ENCODE measurements around the gene SLC35C1. TPM values are rescaled to one million over a fixed set of nuclear protein-coding genes. Genes with fewer than 3 reads are reported as not detected.
A peak's percentile ranks its signal among the peaks of the same experiment; 100 is the strongest.
"Not testable (repeated sequence)": the region's sequence is repeated elsewhere in the genome, so short reads cannot be mapped to it uniquely, and the experiment has no call there.

SLC35C1 gene
- total RNA-seq, 2 experiments from 2014 or later: 5.6 to 6.5 TPM

GRCh38 chr11:45816614-45817013 lies 11.7 kb downstream of the SLC35C1 start:
- CTCF ChIA-PET: no interaction called here
- Mint-ChIP-seq H3K27ac (no peak overlapping the region), H3K4me1 (ENCODE audit: low read depth) (no peaks in the 10 kb centered on the region), H3K36me3 (ENCODE audit: low read depth) (no peaks in the 10 kb centered on the region), H3K27me3 (ENCODE audit: low read depth) (no peaks in the 10 kb centered on the region), H3K4me3 (no peak overlapping the region), H3K9me3 (no peaks in the 10 kb centered on the region)
- no peak for DNase-seq
- intact Hi-C loops (cut with micrococcal nuclease): no loop called here

GRCh38 chr11:45817191-45817590 lies 12.2 kb downstream of the SLC35C1 start:
- Mint-ChIP-seq H3K27me3 (ENCODE audit: low read depth) (no peaks in the 10 kb centered on the region), H3K4me3 (no peak overlapping the region), H3K9me3 (no peaks in the 10 kb centered on the region), H3K27ac (no peak overlapping the region), H3K4me1 (ENCODE audit: low read depth) (no peaks in the 10 kb centered on the region), H3K36me3 (ENCODE audit: low read depth) (no peaks in the 10 kb centered on the region)
- DNase-seq: no peak
- intact Hi-C loops (cut with micrococcal nuclease): no loop called here
- CTCF ChIA-PET: no interaction called here

- no peak overlapping the region for H3K4me3 Mint-ChIP-seq
- CTCF ChIA-PET: interaction anchor here (0.9 kb wide), 1 partner anchor 23 kb away, joined by 3 read pairs; no protein-coding TSS in a partner anchor
- no peak overlapping the region for H3K27ac Mint-ChIP-seq
- intact Hi-C loops (cut with micrococcal nuclease): no loop called here
- no peaks in the 10 kb centered on the region for H3K27me3 Mint-ChIP-seq (ENCODE audit: low read depth)
- no peaks in the 10 kb centered on the region for H3K4me1 Mint-ChIP-seq (ENCODE audit: low read depth)
- no peak for DNase-seq
- no peaks in the 10 kb centered on the region for H3K9me3 Mint-ChIP-seq
- H3K36me3 Mint-ChIP-seq (ENCODE audit: low read depth): no peaks in the 10 kb centered on the region
Observed at GRCh38 chr11:45818961-45819605, 14.1 kb downstream of the SLC35C1 start.

DNA sequence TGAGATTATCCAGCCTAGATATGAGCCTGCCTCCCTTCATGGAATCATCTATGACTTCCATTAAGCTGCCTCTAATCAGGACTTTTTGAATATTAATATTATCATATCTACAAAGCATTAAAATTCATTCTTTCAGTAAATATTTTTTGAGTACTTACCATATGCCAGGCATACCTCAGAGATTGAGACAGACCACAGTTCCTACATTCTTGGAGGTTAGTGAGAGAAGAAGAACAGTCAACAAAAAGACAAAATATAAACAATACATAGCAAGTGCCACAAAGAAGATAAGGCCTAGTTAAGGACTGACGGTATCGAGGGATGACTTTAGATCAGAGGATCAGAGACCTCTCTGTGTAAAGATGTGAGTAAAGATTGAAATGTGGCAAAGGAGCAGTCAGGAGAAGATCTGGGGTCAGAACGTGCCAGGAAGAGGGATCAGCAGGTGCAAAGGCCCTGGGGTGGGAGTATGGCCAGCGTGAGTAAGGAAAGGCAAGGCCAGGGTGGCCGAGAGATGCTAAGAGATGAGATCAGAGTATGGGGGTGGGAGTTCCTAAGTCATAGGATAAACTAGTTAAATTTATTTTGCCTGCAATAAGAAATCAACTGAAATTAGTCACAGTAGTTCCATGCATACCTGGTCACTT lies 15.4 kb downstream of the SLC35C1 start:
- H3K27ac Mint-ChIP-seq: no peak overlapping the region
- CTCF ChIA-PET: no interaction called here
- no peaks in the 10 kb centered on the region for H3K9me3 Mint-ChIP-seq
- intact Hi-C loops (cut with micrococcal nuclease): no loop called here
- DNase-seq: no peak
- H3K4me1 Mint-ChIP-seq (ENCODE audit: low read depth): no peaks in the 10 kb centered on the region
- H3K27me3 Mint-ChIP-seq (ENCODE audit: low read depth): no peaks in the 10 kb centered on the region
- no peaks in the 10 kb centered on the region for H3K36me3 Mint-ChIP-seq (ENCODE audit: low read depth)
- H3K4me3 Mint-ChIP-seq: no peak overlapping the region

DNA sequence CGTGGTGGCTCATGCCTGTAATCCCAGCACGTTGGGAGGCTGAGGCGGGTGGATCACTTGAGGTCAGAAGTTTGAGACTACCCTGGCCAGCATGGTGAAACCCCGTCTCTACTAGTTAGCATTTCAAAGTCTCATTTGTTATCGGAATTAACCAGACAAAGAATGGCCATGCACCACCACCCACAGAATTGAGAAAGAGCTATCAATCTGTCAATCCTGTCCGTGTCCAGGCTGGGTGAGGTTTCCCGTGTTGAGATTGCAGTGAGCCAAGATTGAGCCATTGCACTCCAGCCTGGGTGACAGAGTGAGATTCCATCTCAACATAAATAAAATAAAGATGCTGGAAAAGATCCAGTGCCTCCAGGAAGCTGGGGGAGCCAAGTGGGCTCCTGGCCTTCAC lies 21.5 kb downstream of the SLC35C1 start:
- H3K27me3 Mint-ChIP-seq (ENCODE audit: low read depth); CTCF ChIA-PET; DNase-seq; H3K36me3 Mint-ChIP-seq (ENCODE audit: low read depth); intact Hi-C loops (cut with micrococcal nuclease); H3K4me1 Mint-ChIP-seq (ENCODE audit: low read depth); H3K9me3 Mint-ChIP-seq; H3K4me3 Mint-ChIP-seq; H3K27ac Mint-ChIP-seq: not testable (repeated sequence)

- no peak overlapping the region for H3K27ac Mint-ChIP-seq
- no peaks in the 10 kb centered on the region for H3K36me3 Mint-ChIP-seq (ENCODE audit: low read depth)
- intact Hi-C loops (cut with micrococcal nuclease): no loop called here
- no peak for DNase-seq
- peaks cover 7% of the 10 kb centered on the region for H3K27me3 Mint-ChIP-seq (ENCODE audit: low read depth)
- H3K4me3 Mint-ChIP-seq: no peak overlapping the region
- no peaks in the 10 kb centered on the region for H3K9me3 Mint-ChIP-seq
- CTCF ChIA-PET: interaction anchor here (1.0 kb wide), 1 partner anchor 180 kb away, joined by 4 read pairs; no protein-coding TSS in a partner anchor
- H3K4me1 Mint-ChIP-seq (ENCODE audit: low read depth): no peaks in the 10 kb centered on the region
Observed at GRCh38 chr11:45827123-45827522, 22.2 kb downstream of the SLC35C1 start.

DNA sequence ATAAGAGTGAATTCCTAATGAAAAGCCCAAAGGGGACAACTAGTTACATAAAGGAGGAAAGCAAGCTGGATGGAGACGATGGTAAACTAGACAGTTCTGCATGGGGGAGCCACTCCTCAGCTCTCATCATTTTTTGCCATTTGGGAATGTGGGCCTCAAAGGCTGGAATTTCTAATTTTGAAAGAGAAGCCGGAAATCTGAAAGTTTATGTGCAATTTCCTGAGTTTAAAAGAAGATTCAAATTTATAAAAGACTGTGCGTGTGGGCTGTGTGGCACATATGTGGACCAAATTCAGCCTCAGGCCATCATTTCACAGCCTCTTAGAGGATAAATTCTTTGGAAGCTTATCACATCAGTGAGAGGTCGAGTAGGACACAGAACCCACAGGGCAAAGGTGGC lies 24.0 kb downstream of the SLC35C1 start:
- Mint-ChIP-seq H3K4me3 (no peak overlapping the region), H3K27ac (no peak overlapping the region), H3K36me3 (ENCODE audit: low read depth) (no peaks in the 10 kb centered on the region), H3K4me1 (ENCODE audit: low read depth) (peaks cover 5% of the 10 kb centered on the region), H3K27me3 (ENCODE audit: low read depth) (peaks cover 7% of the 10 kb centered on the region), H3K9me3 (no peaks in the 10 kb centered on the region)
- CTCF ChIA-PET: no interaction called here
- no peak for DNase-seq
- intact Hi-C loops (cut with micrococcal nuclease): no loop called here

GRCh38 chr11:45830596-45830995 lies 25.6 kb downstream of the SLC35C1 start:
- Mint-ChIP-seq H3K36me3 (ENCODE audit: low read depth) (no peaks in the 10 kb centered on the region), H3K27ac (no peak overlapping the region), H3K9me3 (no peaks in the 10 kb centered on the region), H3K4me1 (ENCODE audit: low read depth) (peaks cover 11% of the 10 kb centered on the region), H3K27me3 (ENCODE audit: low read depth) (peaks cover 7% of the 10 kb centered on the region), H3K4me3 (no peak overlapping the region)
- CTCF ChIA-PET: interaction anchor here (0.5 kb wide), 1 partner anchor 43 kb away, joined by 3 read pairs; no protein-coding TSS in a partner anchor
- intact Hi-C loops (cut with micrococcal nuclease): no loop called here
- no peak for DNase-seq

DNA sequence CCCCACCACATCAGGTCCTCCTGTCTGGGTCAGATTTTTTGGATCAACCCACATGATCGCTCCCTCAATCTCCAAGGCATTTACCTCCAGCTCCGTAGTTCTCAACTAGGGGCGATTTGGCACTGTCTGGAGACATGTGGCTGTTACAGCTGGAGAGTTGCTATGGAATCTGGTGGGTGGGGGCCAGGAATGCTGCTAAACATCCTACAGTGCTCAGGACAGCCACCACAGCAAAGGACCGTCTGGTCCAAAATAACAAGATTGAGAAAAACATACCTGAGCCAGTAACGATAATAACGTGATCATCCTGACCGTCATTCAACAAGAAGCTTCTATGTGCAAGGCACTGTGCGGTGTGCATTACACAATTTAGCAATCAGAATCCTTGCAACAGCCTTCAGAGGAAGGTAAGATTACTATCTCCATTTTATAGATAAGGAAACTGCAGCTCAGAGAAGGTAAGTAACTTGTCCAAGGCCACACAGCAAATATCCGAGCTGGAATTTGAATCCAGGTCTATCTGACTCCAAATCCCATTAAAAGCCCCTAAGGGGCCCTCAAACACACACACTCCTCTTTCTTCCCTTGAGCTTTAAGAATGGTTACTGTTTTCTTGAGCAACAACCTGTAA lies 28.0 kb downstream of the SLC35C1 start:
- CTCF ChIA-PET: interaction anchor here (0.6 to 2.0 kb wide), 2 partner anchors 10 to 32 kb away, joined by 4 to 13 read pairs; no protein-coding TSS in a partner anchor
- Mint-ChIP-seq H3K9me3 (no peaks in the 10 kb centered on the region), H3K27me3 (ENCODE audit: low read depth) (peaks cover 2% of the 10 kb centered on the region), H3K4me3 (no peak overlapping the region), H3K36me3 (ENCODE audit: low read depth) (no peaks in the 10 kb centered on the region), H3K27ac (no peak overlapping the region), H3K4me1 (ENCODE audit: low read depth) (peaks cover 11% of the 10 kb centered on the region)
- intact Hi-C loops (cut with micrococcal nuclease): no loop called here
- DNase-seq: no peak

GRCh38 chr11:45833761-45834160 lies 28.8 kb downstream of the SLC35C1 start:
- no peak overlapping the region for H3K4me3 Mint-ChIP-seq
- no peak overlapping the region for H3K27ac Mint-ChIP-seq
- H3K4me1 Mint-ChIP-seq (ENCODE audit: low read depth): peaks cover 11% of the 10 kb centered on the region
- H3K27me3 Mint-ChIP-seq (ENCODE audit: low read depth): no peaks in the 10 kb centered on the region
- no peak for DNase-seq
- CTCF ChIA-PET: interaction anchor here (1.1 to 2.0 kb wide), 4 partner anchors 9 to 62 kb away, joined by 4 to 13 read pairs (median 6); partner anchors contain the start of gene CRY2
- H3K9me3 Mint-ChIP-seq: no peaks in the 10 kb centered on the region
- H3K36me3 Mint-ChIP-seq (ENCODE audit: low read depth): no peaks in the 10 kb centered on the region
- intact Hi-C loops (cut with micrococcal nuclease): no loop called here

DNA sequence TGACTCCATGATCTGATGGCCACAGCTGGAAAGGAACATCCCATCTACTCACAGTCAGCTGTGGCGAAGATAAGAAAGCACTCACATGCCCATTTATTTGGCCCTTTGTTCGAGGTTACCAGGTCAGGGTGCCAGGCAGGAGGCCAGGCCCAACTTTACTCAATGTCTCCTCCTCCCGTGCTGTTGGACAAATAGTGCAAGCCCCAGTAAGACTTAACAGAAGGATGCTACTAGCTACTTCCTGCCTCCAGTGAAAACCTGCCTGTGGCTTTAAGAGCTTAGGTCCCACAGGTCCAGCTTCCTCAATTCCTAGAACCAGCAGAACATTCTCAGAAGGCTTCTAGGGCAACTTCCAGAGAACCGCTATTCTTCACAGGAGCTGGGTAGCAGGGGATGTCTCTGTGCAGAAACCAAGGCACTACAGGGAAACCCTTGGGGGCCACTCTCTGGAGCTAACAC lies 29.4 kb downstream of the SLC35C1 start:
- peak overlapping the region; percentile 20 for H3K27ac Mint-ChIP-seq
- no peaks in the 10 kb centered on the region for H3K9me3 Mint-ChIP-seq
- no peaks in the 10 kb centered on the region for H3K36me3 Mint-ChIP-seq (ENCODE audit: low read depth)
- DNase-seq: no peak
- intact Hi-C loops (cut with micrococcal nuclease): no loop called here
- no peaks in the 10 kb centered on the region for H3K27me3 Mint-ChIP-seq (ENCODE audit: low read depth)
- CTCF ChIA-PET: interaction anchor here (1.1 to 2.0 kb wide), 4 partner anchors 8 to 63 kb away, joined by 4 to 13 read pairs (median 6); partner anchors contain the start of gene CRY2
- peaks cover 11% of the 10 kb centered on the region for H3K4me1 Mint-ChIP-seq (ENCODE audit: low read depth)
- no peak overlapping the region for H3K4me3 Mint-ChIP-seq

- no peak overlapping the region for H3K4me3 Mint-ChIP-seq
- intact Hi-C loops (cut with micrococcal nuclease): no loop called here
- peaks cover 11% of the 10 kb centered on the region for H3K4me1 Mint-ChIP-seq (ENCODE audit: low read depth)
- H3K27ac Mint-ChIP-seq: no peak overlapping the region
- no peak for DNase-seq
- CTCF ChIA-PET: no interaction called here
- H3K27me3 Mint-ChIP-seq (ENCODE audit: low read depth): no peaks in the 10 kb centered on the region
- no peaks in the 10 kb centered on the region for H3K9me3 Mint-ChIP-seq
- no peaks in the 10 kb centered on the region for H3K36me3 Mint-ChIP-seq (ENCODE audit: low read depth)
Observed at GRCh38 chr11:45839204-45839603, 34.3 kb downstream of the SLC35C1 start.

All from activated naive CD4-positive, alpha-beta T cell treated with anti-CD3 and anti-CD28 coated beads for 36 hours (primary cell).